ENCODE results near the gene PHAX. TPM values are rescaled to one million over a fixed set of nuclear protein-coding genes. Genes with fewer than 3 reads are reported as not detected.

Gene PHAX
- polyA plus RNA-seq, 3 donors: 4.8 to 37.6 (median 19.3) TPM

DNA sequence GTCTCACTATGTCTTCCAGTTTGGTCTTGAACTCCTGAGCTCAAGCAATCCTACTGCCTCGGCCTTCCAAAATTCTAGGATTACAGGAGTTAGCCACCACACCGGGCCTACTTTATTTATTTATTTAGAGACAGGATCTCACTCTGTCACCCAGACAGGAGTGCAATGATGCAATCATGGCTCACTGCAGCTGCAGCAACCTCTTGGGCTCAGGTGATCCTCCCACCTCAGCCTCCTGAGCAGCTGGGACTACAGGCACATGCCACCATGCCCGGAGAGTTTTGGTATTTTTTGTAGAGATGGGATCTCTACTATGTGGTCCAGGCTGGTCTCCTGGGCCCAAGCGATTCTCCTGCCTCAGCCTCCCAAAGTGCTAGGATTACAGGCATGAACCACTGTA is 32.8 kb downstream of the PHAX start:
- H3K27me3 ChIP-seq (ENCODE audit: control insufficient read depth in 2 of 2, insufficient read depth in 2 of 2, low read length in 2 of 2): no peaks in the 10 kb centered on the region
- H3K4me3 ChIP-seq (replicated peaks in 1 of 3; ENCODE audit: low read depth in 2 of 3, low read length in 3 of 3): no peak overlapping the region
- H3K4me1 ChIP-seq (ENCODE audit: control insufficient read depth in 1 of 2, insufficient read depth in 2 of 2, low read length in 2 of 2): no peaks in the 10 kb centered on the region
- H4K20me1 ChIP-seq (ENCODE audit: insufficient read depth, low read length): no peaks in the 10 kb centered on the region
- no peaks in the 10 kb centered on the region for H3K79me2 ChIP-seq (ENCODE audit: insufficient read depth, low read length)
- 86% methylated on average over 2 of the region's 4 CpGs for WGBS (ENCODE audit: insufficient coverage)
- intact Hi-C loops (cut with micrococcal nuclease): no loop called here
- no peak overlapping the region for H3K9ac ChIP-seq (ENCODE audit: insufficient read depth, low read length, poor library complexity, severe bottlenecking)
- TF ChIP-seq, protein P1, sequence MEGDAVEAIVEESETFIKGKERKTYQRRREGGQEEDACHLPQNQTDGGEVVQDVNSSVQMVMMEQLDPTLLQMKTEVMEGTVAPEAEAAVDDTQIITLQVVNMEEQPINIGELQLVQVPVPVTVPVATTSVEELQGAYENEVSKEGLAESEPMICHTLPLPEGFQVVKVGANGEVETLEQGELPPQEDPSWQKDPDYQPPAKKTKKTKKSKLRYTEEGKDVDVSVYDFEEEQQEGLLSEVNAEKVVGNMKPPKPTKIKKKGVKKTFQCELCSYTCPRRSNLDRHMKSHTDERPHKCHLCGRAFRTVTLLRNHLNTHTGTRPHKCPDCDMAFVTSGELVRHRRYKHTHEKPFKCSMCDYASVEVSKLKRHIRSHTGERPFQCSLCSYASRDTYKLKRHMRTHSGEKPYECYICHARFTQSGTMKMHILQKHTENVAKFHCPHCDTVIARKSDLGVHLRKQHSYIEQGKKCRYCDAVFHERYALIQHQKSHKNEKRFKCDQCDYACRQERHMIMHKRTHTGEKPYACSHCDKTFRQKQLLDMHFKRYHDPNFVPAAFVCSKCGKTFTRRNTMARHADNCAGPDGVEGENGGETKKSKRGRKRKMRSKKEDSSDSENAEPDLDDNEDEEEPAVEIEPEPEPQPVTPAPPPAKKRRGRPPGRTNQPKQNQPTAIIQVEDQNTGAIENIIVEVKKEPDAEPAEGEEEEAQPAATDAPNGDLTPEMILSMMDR (IDR thresholded peaks at IDR 0.05): no peak
- no peak overlapping the region for H3K4me2 ChIP-seq (replicated peaks; ENCODE audit: extremely low read depth, low read length, poor library complexity, severe bottlenecking)
- H3K27me3 Mint-ChIP-seq (ENCODE audit: low read depth in 3 of 3): peaks cover 0 to 4% (median 0%) of the 10 kb centered on the region in 3 donors
- peaks cover 0 to 5% of the 10 kb centered on the region in 2 donors for H3K9me3 ChIP-seq (replicated peaks in 1 of 2; ENCODE audit: control insufficient read depth in 1 of 2, insufficient read depth in 1 of 2, low read length in 2 of 2)
- no peak for DNase-seq
- H3K36me3 ChIP-seq (replicated peaks in 1 of 2; ENCODE audit: control insufficient read depth in 1 of 2, insufficient read depth in 2 of 2, low read length in 2 of 2): no peaks in the 10 kb centered on the region
- no peak overlapping the region for H3K4me3 Mint-ChIP-seq
- H3K27ac ChIP-seq (ENCODE audit: low read depth in 1 of 2, low read length in 2 of 2): no peak overlapping the region
- H3K4me1 Mint-ChIP-seq: peaks cover 9% of the 10 kb centered on the region
- peaks cover 0 to 8% (median 1%) of the 10 kb centered on the region in 7 donors for H3K9me3 Mint-ChIP-seq
- no peak overlapping the region for H3K27ac Mint-ChIP-seq
- no peaks in the 10 kb centered on the region for H3K36me3 Mint-ChIP-seq
- H2AFZ ChIP-seq (ENCODE audit: insufficient read depth, low read depth, low read length, poor library complexity, severe bottlenecking): no peak overlapping the region

DNA sequence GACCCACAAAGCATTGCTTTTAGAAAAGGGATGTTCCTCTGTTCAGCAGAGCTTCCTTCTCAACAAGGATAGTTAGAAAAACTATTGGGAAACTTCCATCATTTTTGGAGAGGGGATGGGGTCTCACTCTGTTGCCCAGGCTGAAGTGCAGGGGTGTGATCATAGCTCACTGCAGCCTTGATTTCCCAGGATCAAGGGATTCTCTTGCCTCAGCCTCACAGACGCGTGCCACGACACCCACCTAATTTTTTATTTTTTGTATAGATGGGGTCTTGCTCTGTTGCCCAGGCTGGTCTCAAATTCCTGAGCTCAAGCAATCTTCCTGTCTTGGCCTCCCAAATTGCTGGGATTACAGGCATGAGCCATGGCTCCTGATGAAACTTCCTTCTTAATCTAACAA is 34.8 kb downstream of the PHAX start:
- no CpG with 5 or more reads among the region's 3 CpGs for WGBS (ENCODE audit: insufficient coverage)
- Mint-ChIP-seq H3K27me3 (ENCODE audit: low read depth in 3 of 3) (peaks cover 0 to 1% (median 0%) of the 10 kb centered on the region in 3 donors), H3K27ac (no peak overlapping the region), H3K36me3 (no peaks in the 10 kb centered on the region), H3K4me3 (no peak overlapping the region), H3K4me1 (peaks cover 9% of the 10 kb centered on the region), H3K9me3 (peaks cover 0 to 8% (median 1%) of the 10 kb centered on the region in 7 donors)
- no peak for DNase-seq
- Histone ChIP-seq H3K4me2 (replicated peaks; ENCODE audit: extremely low read depth, low read length, poor library complexity, severe bottlenecking) (no peak overlapping the region), H4K20me1 (ENCODE audit: insufficient read depth, low read length) (no peaks in the 10 kb centered on the region), H3K9me3 (replicated peaks in 1 of 2; ENCODE audit: control insufficient read depth in 1 of 2, insufficient read depth in 1 of 2, low read length in 2 of 2) (peaks cover 0 to 5% of the 10 kb centered on the region in 2 donors), H3K79me2 (ENCODE audit: insufficient read depth, low read length) (no peaks in the 10 kb centered on the region), H3K9ac (ENCODE audit: insufficient read depth, low read length, poor library complexity, severe bottlenecking) (no peak overlapping the region), H3K27ac (ENCODE audit: low read depth in 1 of 2, low read length in 2 of 2) (no peak overlapping the region), H3K4me1 (ENCODE audit: control insufficient read depth in 1 of 2, insufficient read depth in 2 of 2, low read length in 2 of 2) (no peaks in the 10 kb centered on the region), H3K36me3 (replicated peaks in 1 of 2; ENCODE audit: control insufficient read depth in 1 of 2, insufficient read depth in 2 of 2, low read length in 2 of 2) (no peaks in the 10 kb centered on the region), H3K4me3 (replicated peaks in 1 of 3; ENCODE audit: low read depth in 2 of 3, low read length in 3 of 3) (no peak overlapping the region), H2AFZ (ENCODE audit: insufficient read depth, low read depth, low read length, poor library complexity, severe bottlenecking) (no peak overlapping the region), H3K27me3 (ENCODE audit: control insufficient read depth in 2 of 2, insufficient read depth in 2 of 2, low read length in 2 of 2) (no peaks in the 10 kb centered on the region)
- TF ChIP-seq, protein P1 (IDR thresholded peaks at IDR 0.05): no peak
- intact Hi-C loops (cut with micrococcal nuclease): no loop called here
